ENCODE data around the gene APOBR. TPM values are rescaled to one million over a fixed set of nuclear protein-coding genes. Genes with fewer than 3 reads are reported as not detected.

Gene APOBR
- total and polyA plus RNA-seq, 2 of the 13 experiments (the other 11 are each of a cell fraction or from before 2014, with no cell fraction given): 0.03 TPM; not detected in 1

- H3K4me1 ChIP-seq (ENCODE audit: insufficient read depth, low read length): no peaks in the 10 kb centered on the region
- no TSS peak for BruUV-seq (replicated peaks)
- H4K20me1 ChIP-seq (ENCODE audit: insufficient read depth, low read length): no peaks in the 10 kb centered on the region
- no peak overlapping the region for H2AFZ ChIP-seq (ENCODE audit: low read length)
- H3K9ac ChIP-seq (ENCODE audit: insufficient read depth, low read depth, low read length): no peak overlapping the region
- ATAC-seq (no peak), DNase-seq (ENCODE audit: low spot score) (no peak), FAIRE-seq (no peak)
- WGBS (ENCODE audit: low lambda C conversion rate): 92% methylated on average over 2 of the region's 2 CpGs
- H3K79me2 ChIP-seq (ENCODE audit: insufficient read depth, low read length): no peaks in the 10 kb centered on the region
- H3K4me3 ChIP-seq (replicated peaks in 1 of 3; ENCODE audit: insufficient read depth in 1 of 3, low read depth in 2 of 3, low read length in 3 of 3): no peak overlapping the region
- no peak overlapping the region for H3K4me2 ChIP-seq (ENCODE audit: low read depth, low read length)
- no peak overlapping the region for H3K27ac ChIP-seq (ENCODE audit: extremely low read length, insufficient read depth, low read length)
- CTCF ChIA-PET (ENCODE audit: low intra/inter-chr PET ratio, low total read pairs): no interaction called here
- TF ChIP-seq ZNF350 (CRISPR knock-in tag; IDR thresholded peaks at IDR 0.05; ENCODE audit: borderline replicate concordance, low read depth) (no peak), ZNF629 (CRISPR knock-in tag; conservative IDR thresholded peaks at IDR 0.05) (peak; percentile 83), NR1H2 (CRISPR knock-in tag; IDR thresholded peaks at IDR 0.05; ENCODE audit: borderline replicate concordance, low read depth) (no peak)
- intact Hi-C loops (cut with micrococcal nuclease; ENCODE audit: unreplicated experiment): no loop called here
- POLR2A ChIA-PET: no interaction called here
- H3K9me3 ChIP-seq (ENCODE audit: low read length): no peaks in the 10 kb centered on the region
- H3K27me3 ChIP-seq (ENCODE audit: control insufficient read depth in 1 of 2, insufficient read depth in 2 of 2, low read length in 2 of 2): no peaks in the 10 kb centered on the region
- peaks cover 4 to 22% of the 10 kb centered on the region in 2 experiments; a peak in 4 of 5 replicates for H3K36me3 ChIP-seq (replicated peaks in 1 of 2; ENCODE audit: control insufficient read depth in 1 of 2, insufficient read depth in 2 of 2, low read length in 2 of 2)
- in situ Hi-C loops (cut with HindIII; ENCODE audit: extremely low pct_ligation_motif_present, low pct_unique_long_range_greater_than_20kb): no loop called here
Observed at GRCh38 chr16:28475221-28475620, 19.2 kb upstream of the APOBR start.

GRCh38 chr16:28477311-28477920 is 17.0 kb upstream of the APOBR start:
- BruUV-seq (replicated peaks): no TSS peak
- peaks cover 7 to 26% of the 10 kb centered on the region in 2 experiments for H3K36me3 ChIP-seq (replicated peaks in 1 of 2; ENCODE audit: control insufficient read depth in 1 of 2, insufficient read depth in 2 of 2, low read length in 2 of 2)
- H3K27me3 ChIP-seq (ENCODE audit: control insufficient read depth in 1 of 2, insufficient read depth in 2 of 2, low read length in 2 of 2): no peaks in the 10 kb centered on the region
- no peak for TF ChIP-seq HMG20B (CRISPR knock-in tag; conservative IDR thresholded peaks at IDR 0.05)
- no peak for TF ChIP-seq MED13 (CRISPR knock-in tag; IDR thresholded peaks at IDR 0.05)
- no peak for TF ChIP-seq ZNF317 (CRISPR knock-in tag; IDR thresholded peaks at IDR 0.05)
- no peak for TF ChIP-seq ZNF749 (CRISPR knock-in tag; IDR thresholded peaks at IDR 0.05; ENCODE audit: borderline replicate concordance)
- no peak for TF ChIP-seq REL (CRISPR knock-in tag; conservative IDR thresholded peaks at IDR 0.05)
- no peak for TF ChIP-seq ZBTB20 (CRISPR knock-in tag; IDR thresholded peaks at IDR 0.05; ENCODE audit: borderline replicate concordance, low read depth)
- no peak for TF ChIP-seq ARNT (IDR thresholded peaks at IDR 0.05)
- no peak for TF ChIP-seq ZNF124 (CRISPR knock-in tag; IDR thresholded peaks at IDR 0.05)
- no peak for TF ChIP-seq ZBTB49 (CRISPR knock-in tag; IDR thresholded peaks at IDR 0.05; ENCODE audit: borderline replicate concordance)
- no peak for TF ChIP-seq HNF4A (CRISPR knock-in tag; IDR thresholded peaks at IDR 0.05)
- TF ChIP-seq CHD2 (IDR thresholded peaks at IDR 0.05; ENCODE audit: low read depth, low read length): no peak
- WGBS (ENCODE audit: low lambda C conversion rate): 95% methylated on average over 10 of the region's 14 CpGs
- no peak overlapping the region for H3K4me2 ChIP-seq (ENCODE audit: low read depth, low read length)
- CTCF ChIA-PET (ENCODE audit: low intra/inter-chr PET ratio, low total read pairs): no interaction called here
- in situ Hi-C loops (cut with HindIII; ENCODE audit: extremely low pct_ligation_motif_present, low pct_unique_long_range_greater_than_20kb) (no loop called here), intact Hi-C loops (cut with micrococcal nuclease; ENCODE audit: unreplicated experiment) (no loop called here)
- no peaks in the 10 kb centered on the region for H3K79me2 ChIP-seq (ENCODE audit: insufficient read depth, low read length)
- no peak overlapping the region for H3K4me3 ChIP-seq (replicated peaks in 1 of 3; ENCODE audit: insufficient read depth in 1 of 3, low read depth in 2 of 3, low read length in 3 of 3)
- DNase-seq (ENCODE audit: low spot score) (no peak), ATAC-seq (no peak), FAIRE-seq (no peak)
- no peaks in the 10 kb centered on the region for H3K4me1 ChIP-seq (ENCODE audit: insufficient read depth, low read length)
- no peaks in the 10 kb centered on the region for H3K9me3 ChIP-seq (ENCODE audit: low read length)
- H4K20me1 ChIP-seq (ENCODE audit: insufficient read depth, low read length): no peaks in the 10 kb centered on the region
- no peak overlapping the region for H3K9ac ChIP-seq (ENCODE audit: insufficient read depth, low read depth, low read length)
- H2AFZ ChIP-seq (ENCODE audit: low read length): no peak overlapping the region
- no peak overlapping the region for H3K27ac ChIP-seq (ENCODE audit: extremely low read length, insufficient read depth, low read length)
- POLR2A ChIA-PET: no interaction called here

Data from HepG2 (cell line).